Measurements from ENCODE around the gene CES3.

DNA sequence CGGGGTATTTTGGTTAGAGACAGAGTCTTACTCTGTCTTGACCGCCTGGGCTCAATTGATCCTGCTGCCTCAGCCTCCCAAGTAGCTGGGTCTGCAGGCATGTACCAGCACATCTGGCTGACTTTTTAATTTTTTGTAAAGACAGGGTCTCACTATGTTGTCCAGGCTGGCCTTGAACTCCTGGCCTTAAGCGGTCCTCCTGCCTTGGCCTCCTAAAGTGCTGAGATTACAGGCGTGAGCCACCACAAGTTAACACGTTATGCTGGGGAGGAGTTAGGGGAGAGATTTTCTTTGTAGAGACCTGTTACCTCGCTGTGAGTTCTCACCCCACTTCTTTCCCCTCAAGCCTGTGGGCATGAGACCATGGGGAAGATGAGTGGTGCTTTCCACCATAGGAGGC is 25.5 kb downstream of the CES3 start:
- TF ChIP-seq, protein P1, sequence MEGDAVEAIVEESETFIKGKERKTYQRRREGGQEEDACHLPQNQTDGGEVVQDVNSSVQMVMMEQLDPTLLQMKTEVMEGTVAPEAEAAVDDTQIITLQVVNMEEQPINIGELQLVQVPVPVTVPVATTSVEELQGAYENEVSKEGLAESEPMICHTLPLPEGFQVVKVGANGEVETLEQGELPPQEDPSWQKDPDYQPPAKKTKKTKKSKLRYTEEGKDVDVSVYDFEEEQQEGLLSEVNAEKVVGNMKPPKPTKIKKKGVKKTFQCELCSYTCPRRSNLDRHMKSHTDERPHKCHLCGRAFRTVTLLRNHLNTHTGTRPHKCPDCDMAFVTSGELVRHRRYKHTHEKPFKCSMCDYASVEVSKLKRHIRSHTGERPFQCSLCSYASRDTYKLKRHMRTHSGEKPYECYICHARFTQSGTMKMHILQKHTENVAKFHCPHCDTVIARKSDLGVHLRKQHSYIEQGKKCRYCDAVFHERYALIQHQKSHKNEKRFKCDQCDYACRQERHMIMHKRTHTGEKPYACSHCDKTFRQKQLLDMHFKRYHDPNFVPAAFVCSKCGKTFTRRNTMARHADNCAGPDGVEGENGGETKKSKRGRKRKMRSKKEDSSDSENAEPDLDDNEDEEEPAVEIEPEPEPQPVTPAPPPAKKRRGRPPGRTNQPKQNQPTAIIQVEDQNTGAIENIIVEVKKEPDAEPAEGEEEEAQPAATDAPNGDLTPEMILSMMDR (IDR thresholded peaks at IDR 0.05), result no peak
- TF ChIP-seq EP300 (IDR thresholded peaks at IDR 0.05), result no peak

All from ovary (tissue), 3 donors.